ENCODE measurements around the gene SLC26A9.

DNA sequence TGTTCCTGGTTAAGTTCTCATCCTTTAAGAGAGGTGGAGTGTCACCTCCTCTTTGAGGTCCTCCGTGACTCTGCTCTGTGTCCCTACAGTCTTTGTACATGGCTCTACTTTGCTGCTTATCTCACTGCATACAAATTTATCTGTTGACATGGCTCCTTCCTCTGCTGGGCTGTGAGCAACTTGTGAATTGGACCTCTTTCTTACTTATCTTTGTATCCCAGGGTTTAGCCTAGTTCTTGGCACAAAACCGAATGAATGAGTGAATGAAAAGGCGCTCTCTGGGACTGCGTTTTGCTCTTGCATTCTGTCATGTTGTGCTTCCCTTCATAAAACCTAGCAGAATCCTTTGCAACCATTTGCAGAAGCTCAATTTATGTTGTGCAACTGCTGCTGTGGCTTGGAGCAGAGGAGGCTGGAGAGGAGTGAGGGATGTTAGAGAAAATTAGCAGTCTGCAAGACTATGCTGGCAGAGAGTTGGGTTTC is 12.4 kb downstream of the SLC26A9 start:
- TF ChIP-seq CTCF (IDR thresholded peaks at IDR 0.05; ENCODE audit: low read length): no peak
- no peak for TF ChIP-seq EZH2 (optimal IDR thresholded peaks at IDR 0.05; ENCODE audit: low read depth, low read length)

Data from MM.1S (cell line).